Erythroblast (primary cell): Measurements from ENCODE around the gene STIMATE.

ENCODE experiments used
- GATA1 ChIP-seq: IDR thresholded peaks from 2 replicates; pipeline ENCODE4 v1.6.1; 2011; ENCODE audit warnings: low read depth, mild to moderate bottlenecking, control low read depth, low read length, moderate library complexity
- POLR2A ChIP-seq: IDR thresholded peaks from 2 replicates; pipeline ENCODE4 v1.6.1; 2011; ENCODE audit warnings: mild to moderate bottlenecking, low read length

GRCh38 chr3:52849656-52850055 is 47.7 kb downstream of the STIMATE start:
- TF ChIP-seq POLR2A (no peak), GATA1 (no peak)
